ENCODE measurements around the gene ATP2C2. TPM values are rescaled to one million over a fixed set of nuclear protein-coding genes. Genes with fewer than 3 reads are reported as not detected.

Gene ATP2C2
- total and polyA plus RNA-seq, 2 of the 8 experiments (the other 6 are each of a cell fraction or from before 2014, with no cell fraction given): 1.2 to 2.8 TPM

DNA sequence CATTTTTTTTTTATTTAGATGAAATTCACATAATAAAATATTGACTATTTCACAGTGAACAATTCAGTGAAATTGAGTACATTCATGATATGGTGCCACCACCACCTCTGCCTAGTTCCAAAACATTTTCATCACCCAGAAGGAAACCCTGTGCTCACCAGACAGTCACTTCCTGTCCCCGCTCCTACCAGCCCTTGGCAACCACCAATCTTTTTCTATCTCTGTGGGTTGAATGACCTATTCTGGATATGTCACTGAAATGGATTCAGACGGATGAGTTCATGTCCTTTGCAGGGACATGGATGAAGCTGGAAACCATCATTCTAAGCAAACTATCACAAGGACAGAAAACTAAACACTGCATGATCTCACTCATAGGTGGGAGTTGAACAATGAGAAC, 40.5 kb downstream of the ATP2C2 start:
- Histone ChIP-seq H2BK15ac (ENCODE audit: low read length) (no peak overlapping the region), H3K4me1 (replicated peaks in 1 of 4; ENCODE audit: control insufficient read depth in 3 of 4, insufficient read depth in 4 of 4, low read length in 3 of 4) (no peaks in the 10 kb centered on the region), H3K23ac (ENCODE audit: insufficient read length) (no peak overlapping the region), H3K14ac (ENCODE audit: insufficient read length) (no peak overlapping the region), H3K9me3 (ENCODE audit: insufficient read depth in 2 of 2, low read depth in 1 of 2, low read length in 1 of 2) (no peaks in the 10 kb centered on the region), H2BK120ac (replicated peaks; ENCODE audit: low read depth, low read length) (no peak overlapping the region), H3K56ac (replicated peaks; ENCODE audit: insufficient read length, low read depth, low read length) (no peak overlapping the region), H3K4me2 (ENCODE audit: insufficient read depth in 1 of 2, low read depth in 2 of 2, low read length in 2 of 2) (no peak overlapping the region), H4K20me1 (replicated peaks in 1 of 2; ENCODE audit: control insufficient read depth in 1 of 2, insufficient read depth in 2 of 2, low read length in 2 of 2) (no peaks in the 10 kb centered on the region), H4K5ac (ENCODE audit: insufficient read length, low read depth, low read length) (no peak overlapping the region), H4K8ac (ENCODE audit: extremely low read depth, insufficient read depth, low read length) (no peak overlapping the region), H2BK12ac (ENCODE audit: low read depth, low read length) (no peak overlapping the region), H3K23me2 (ENCODE audit: low read depth, low read length) (peaks cover 3% of the 10 kb centered on the region; the same call in 1 of the 2 replicates), H2AFZ (ENCODE audit: low read length) (no peak overlapping the region), H3K79me2 (ENCODE audit: control insufficient read depth in 1 of 2, insufficient read depth in 2 of 2, low read length in 2 of 2) (no peaks in the 10 kb centered on the region), H3K27ac (ENCODE audit: low read depth, low read length) (no peak overlapping the region), H3K79me1 (ENCODE audit: low read depth, low read length) (no peaks in the 10 kb centered on the region), H3K18ac (ENCODE audit: extremely low read depth, low read length) (no peak overlapping the region), H2BK5ac (ENCODE audit: low read depth, low read length) (no peak overlapping the region), H3K36me3 (ENCODE audit: control insufficient read depth in 2 of 4, insufficient read depth in 4 of 4, low read length in 3 of 4) (no peaks in the 10 kb centered on the region), H3K27me3 (replicated peaks in 1 of 4; ENCODE audit: control insufficient read depth in 3 of 4, extremely low read depth in 1 of 4, insufficient read depth in 3 of 4, low read length in 3 of 4) (no peaks in the 10 kb centered on the region), H2BK20ac (ENCODE audit: low read length) (no peak overlapping the region), H3K9ac (replicated peaks in 1 of 4; ENCODE audit: extremely low read depth in 1 of 4, low read depth in 3 of 4, low read length in 3 of 4) (no peak overlapping the region), H4K91ac (replicated peaks; ENCODE audit: insufficient read length, low read length) (no peak overlapping the region), H2AK5ac (ENCODE audit: low read depth, low read length) (no peak overlapping the region), H3K4ac (replicated peaks; ENCODE audit: insufficient read length, low read depth, low read length) (no peak overlapping the region), H3K4me3 (ENCODE audit: extremely low read depth in 1 of 4, insufficient read depth in 2 of 4, low read depth in 3 of 4, low read length in 4 of 4) (no peak overlapping the region)
- DNase-seq (ENCODE audit: low read depth in 1 of 2, low spot score in 2 of 2) (no peak), FAIRE-seq (no peak)
- ChIA-PET POLR2A (ENCODE audit: partially characterized antibody) (no interaction called here), CTCF (ENCODE audit: partially characterized antibody) (interaction anchor here (0.8 kb wide), 1 partner anchor 12 kb away, joined by 3 read pairs; no protein-coding TSS in a partner anchor)
- TF ChIP-seq SIX5 (IDR thresholded peaks at IDR 0.05; ENCODE audit: low read depth, low read length) (no peak), YY1 (IDR thresholded peaks at IDR 0.05; ENCODE audit: low read depth, low read length) (no peak), SP4 (IDR thresholded peaks at IDR 0.05; ENCODE audit: low read length) (no peak), SP1 (IDR thresholded peaks at IDR 0.05; ENCODE audit: low read depth, low read length) (no peak), SAP30 (IDR thresholded peaks at IDR 0.05; ENCODE audit: insufficient read depth, insufficient replicate concordance, low read length) (no peak), NRF1 (IDR thresholded peaks at IDR 0.05; ENCODE audit: low read depth, low read length) (no peak), NANOG (IDR thresholded peaks at IDR 0.05; ENCODE audit: insufficient read depth, low read depth, low read length, poor library complexity, severe bottlenecking) (no peak), TCF12 (IDR thresholded peaks at IDR 0.05; ENCODE audit: low read depth, low read length) (no peak), EZH2 (IDR thresholded peaks at IDR 0.05; ENCODE audit: low read depth, low read length, severe bottlenecking) (no peak), KDM4A (IDR thresholded peaks at IDR 0.05; ENCODE audit: low read depth, low read length, severe bottlenecking) (no peak), RFX5 (IDR thresholded peaks at IDR 0.05; ENCODE audit: borderline replicate concordance, low read depth, low read length) (no peak), KDM5A (IDR thresholded peaks at IDR 0.05; ENCODE audit: low read length) (no peak)
- 90% methylated on average over 2 of the region's 2 CpGs; no CpG with 5 or more reads in 1 of the 2 experiments for WGBS, 2 experiments (ENCODE audit: extremely low coverage in 1 of 2, insufficient coverage in 1 of 2, insufficient read length in 1 of 2, insufficient replicate concordance in 2 of 2, low coverage in 1 of 2, low lambda C conversion rate in 2 of 2, missing lambda C conversion rate in 1 of 2)

Data from H1 (cell line).